ENCODE measurements around the gene RUFY2. TPM values are rescaled to one million over a fixed set of nuclear protein-coding genes. Genes with fewer than 3 reads are reported as not detected.

RUFY2 gene
- total and polyA plus RNA-seq, 10 donors: 4.5 to 33.1 (median 22.1) TPM

GRCh38 chr10:68310531-68310930 is 96.5 kb downstream of the RUFY2 start:
- DNase-seq: no peak
- H3K4me1 ChIP-seq: peaks cover 0 to 8% (median 0%) of the 10 kb centered on the region in 6 donors
- peaks cover 0 to 2% (median 0%) of the 10 kb centered on the region in 8 donors for H3K9me3 ChIP-seq
- H3K27me3 ChIP-seq (replicated peaks in 1 of 7): no peaks in the 10 kb centered on the region
- H3K4me3 ChIP-seq: no peak overlapping the region
- intact Hi-C loops (cut with DNase I; ENCODE audit: low total_unique reads): no loop called here
- TF ChIP-seq CTCF (IDR thresholded peaks at IDR 0.05 in 8 of 11, conservative IDR thresholded peaks at IDR 0.05 in 3 of 11) (no peak), POLR2AphosphoS5 (IDR thresholded peaks at IDR 0.05) (no peak), POLR2A (IDR thresholded peaks at IDR 0.05) (no peak)
- H3K36me3 ChIP-seq: no peaks in the 10 kb centered on the region
- no peak overlapping the region for H3K27ac ChIP-seq

- Histone ChIP-seq H3K27ac (no peak overlapping the region), H3K4me3 (no peak overlapping the region), H3K27me3 (replicated peaks in 1 of 7) (no peaks in the 10 kb centered on the region), H3K36me3 (no peaks in the 10 kb centered on the region), H3K9me3 (no peaks in the 10 kb centered on the region), H3K4me1 (peaks cover 5 to 16% (median 15%) of the 10 kb centered on the region in 6 donors)
- intact Hi-C loops (cut with DNase I; ENCODE audit: low total_unique reads): loop anchor here (10.0 kb wide), 1 partner anchor 451 kb away; no protein-coding TSS in a partner anchor
- 0 to 49% (median 3%) methylated on average over 1 of the region's 1 CpG for WGBS, 5 donors
- TF ChIP-seq POLR2A (IDR thresholded peaks at IDR 0.05): no peak
- TF ChIP-seq POLR2AphosphoS5 (IDR thresholded peaks at IDR 0.05): no peak
- TF ChIP-seq CTCF (IDR thresholded peaks at IDR 0.05 in 8 of 11, conservative IDR thresholded peaks at IDR 0.05 in 3 of 11): no peak
- no peak for DNase-seq
Measured at GRCh38 chr10:68305854-68306253, 101.2 kb downstream of the RUFY2 start.

GRCh38 chr10:68303849-68304412 is 103.1 kb downstream of the RUFY2 start:
- intact Hi-C loops (cut with DNase I; ENCODE audit: low total_unique reads): loop anchor here (5.0 to 10.0 kb wide), 2 partner anchors 92 to 449 kb away; no protein-coding TSS in a partner anchor
- 69 to 82% (median 77%) methylated on average over 7 of the region's 7 CpGs for WGBS, 5 donors

More at GRCh38 chr10:68303849-68304412, 103.1 kb downstream of the RUFY2 start:
- H3K27me3 ChIP-seq (replicated peaks in 1 of 7): no peaks in the 10 kb centered on the region
- no peak for DNase-seq
- H3K36me3 ChIP-seq: no peaks in the 10 kb centered on the region
- peaks cover 5 to 27% (median 20%) of the 10 kb centered on the region in 6 donors for H3K4me1 ChIP-seq
- no peak for TF ChIP-seq CTCF (IDR thresholded peaks at IDR 0.05 in 8 of 11, conservative IDR thresholded peaks at IDR 0.05 in 3 of 11)
- no peak for TF ChIP-seq POLR2A (IDR thresholded peaks at IDR 0.05)
- TF ChIP-seq POLR2AphosphoS5 (IDR thresholded peaks at IDR 0.05): no peak
- H3K27ac ChIP-seq: no peak overlapping the region
- H3K9me3 ChIP-seq: no peaks in the 10 kb centered on the region
- H3K4me3 ChIP-seq: no peak overlapping the region

All from spleen (tissue), 11 donors.